GM23338 (cell line): ENCODE measurements around the gene ENPEP. TPM values are rescaled to one million over a fixed set of nuclear protein-coding genes. Genes with fewer than 3 reads are reported as not detected.
A peak's percentile ranks its signal among the peaks of the same experiment; 100 is the strongest.

ENCODE experiments used
- ATAC-seq: fragments of 200-7000 bp; cut with Tn5 transposase; 3 replicates; pipeline ENCODE4 v1.9.1; 2020
- DNase-seq: peaks from one replicate; pipeline ENCODE4 v3.0.0-alpha.2; 2015; ENCODE audit warnings: low spot score
- H2AFZ ChIP-seq: fragments of 200-600 bp; sonication (generic); 2 replicates; pipeline ENCODE4 v1.8.0; 2016; ENCODE audit warnings: antibody characterized with exemption, mild to moderate bottlenecking, moderate library complexity
- H3F3A ChIP-seq: fragments of 200-600 bp; sonication (generic); replicated peaks from 2 replicates; pipeline ENCODE4 v1.8.0; 2017; ENCODE audit warnings: antibody characterized with exemption, mixed run types, low read depth
- H3K27ac ChIP-seq: fragments of 200-600 bp; sonication (generic); 2 replicates; pipeline ENCODE4 v1.6.1; 2016; ENCODE audit warnings: low read depth
- H3K27me3 ChIP-seq: fragments of 200-600 bp; sonication (generic); 2 replicates; pipeline ENCODE4 v1.8.0; 2016; ENCODE audit warnings: mild to moderate bottlenecking, mixed run types, moderate library complexity; ENCODE audit not compliant: insufficient read depth
- H3K36me3 ChIP-seq: fragments of 200-600 bp; sonication (generic); 2 replicates; pipeline ENCODE4 v1.8.0; 2016; ENCODE audit warnings: mild to moderate bottlenecking; ENCODE audit not compliant: insufficient read depth
- H3K4me1 ChIP-seq: fragments of 200-600 bp; sonication (generic); 2 replicates; pipeline ENCODE4 v1.8.0; 2016; ENCODE audit warnings: mild to moderate bottlenecking, moderate library complexity; ENCODE audit not compliant: insufficient read depth
- H3K4me2 ChIP-seq: fragments of 200-600 bp; sonication (generic); 2 replicates; pipeline ENCODE4 v1.7.1; 2017; ENCODE audit warnings: mixed run types
- H3K4me3 ChIP-seq: fragments of 200-600 bp; sonication (generic); 2 replicates; pipeline ENCODE4 v1.6.1; 2016; ENCODE audit warnings: mixed run types
- H3K79me2 ChIP-seq: fragments of 200-600 bp; sonication (generic); replicated peaks from 2 replicates; pipeline ENCODE4 v1.8.0; 2017; ENCODE audit warnings: mild to moderate bottlenecking; ENCODE audit not compliant: insufficient read depth
- H3K9me2 ChIP-seq: fragments of 200-600 bp; sonication (generic); 2 replicates; pipeline ENCODE4 v1.8.0; 2017; ENCODE audit not compliant: insufficient read depth
- H4K20me1 ChIP-seq: fragments of 200-600 bp; sonication (generic); replicated peaks from 2 replicates; pipeline ENCODE4 v1.8.0; 2017; ENCODE audit warnings: mild to moderate bottlenecking; ENCODE audit not compliant: insufficient read depth
- H3K27ac Mint-ChIP-seq: 2 replicates; pipeline ENCODE4 v1.8.0; 2020; ENCODE audit warnings: inconsistent platforms, mild to moderate bottlenecking, moderate library complexity, mixed read lengths
- H3K27me3 Mint-ChIP-seq: 3 replicates; pipeline ENCODE4 v1.8.0; 2022; ENCODE audit warnings: low read depth, mild to moderate bottlenecking, moderate library complexity, mixed read lengths, inconsistent platforms; ENCODE audit not compliant: insufficient read depth, poor library complexity
- H3K36me3 Mint-ChIP-seq: 3 replicates; pipeline ENCODE4 v1.8.0; 2021; ENCODE audit warnings: low read depth, mild to moderate bottlenecking, inconsistent platforms, moderate library complexity, mixed read lengths
- H3K4me1 Mint-ChIP-seq: 3 replicates; pipeline ENCODE4 v1.8.0; 2020; ENCODE audit warnings: mild to moderate bottlenecking, inconsistent platforms, mixed read lengths
- H3K4me3 Mint-ChIP-seq: 3 replicates; pipeline ENCODE4 v1.8.0; 2021; ENCODE audit warnings: moderate library complexity, mild to moderate bottlenecking, inconsistent platforms, mixed read lengths
- H3K9me3 Mint-ChIP-seq: 3 replicates; pipeline ENCODE4 v1.8.0; 2020; ENCODE audit warnings: moderate library complexity, mild to moderate bottlenecking, inconsistent platforms, mixed read lengths
- CREB1 ChIP-seq: fragments of 250-450 bp; sonication (Bioruptor Pico); IDR thresholded peaks from 2 replicates; pipeline ENCODE4 v1.5.0; 2020; ENCODE audit warnings: low read depth, mild to moderate bottlenecking, moderate library complexity
- CTCF ChIP-seq, 2 experiments: fragments of 200-600 bp in 1 of 2; sonication (generic) in 1 of 2; conservative IDR thresholded peaks; 2 replicates each; pipeline versions ENCODE4 v1.5.1 to v1.6.1; 2016 to 2017; ENCODE audit warnings: antibody characterized with exemption in 2 of 2, low read depth in 2 of 2, mild to moderate bottlenecking in 2 of 2, moderate library complexity in 1 of 2
- ETS1 ChIP-seq: IDR thresholded peaks from 2 replicates; pipeline ENCODE4 v1.6.1; 2016; ENCODE audit warnings: antibody characterized with exemption
- EZH2 ChIP-seq: fragments of 200-600 bp; sonication (generic); IDR thresholded peaks from one replicate; pipeline ENCODE4 v1.8.0; 2017; ENCODE audit warnings: antibody characterized with exemption, mild to moderate bottlenecking, low read depth; ENCODE audit not compliant: unreplicated experiment
- EZH2phosphoT487 ChIP-seq: fragments of 200-600 bp; sonication (generic); IDR thresholded peaks from one replicate; pipeline ENCODE4 v1.8.1; 2018; ENCODE audit warnings: antibody characterized with exemption; ENCODE audit not compliant: unreplicated experiment
- JUNB ChIP-seq: IDR thresholded peaks from one replicate; pipeline ENCODE4 v1.6.1; 2016; ENCODE audit warnings: antibody characterized with exemption; ENCODE audit not compliant: unreplicated experiment
- NANOG ChIP-seq: IDR thresholded peaks from 2 replicates; pipeline ENCODE4 v1.6.1; 2016; ENCODE audit warnings: antibody characterized with exemption, borderline replicate concordance
- POLR2AphosphoS5 ChIP-seq: IDR thresholded peaks from 2 replicates; pipeline ENCODE4 v1.6.1; 2016; ENCODE audit warnings: antibody characterized with exemption, low read depth
- REST ChIP-seq: IDR thresholded peaks from one replicate; pipeline ENCODE4 v1.6.1; 2018; ENCODE audit warnings: antibody characterized with exemption; ENCODE audit not compliant: unreplicated experiment
- STAT1 ChIP-seq: IDR thresholded peaks from one replicate; pipeline ENCODE4 v1.6.1; 2016; ENCODE audit warnings: antibody characterized with exemption; ENCODE audit not compliant: unreplicated experiment
- ZNF114 ChIP-seq: fragments of 250-450 bp; sonication (Bioruptor Pico); IDR thresholded peaks from 2 replicates; pipeline ENCODE4 v1.5.0; 2020; ENCODE audit warnings: mild to moderate bottlenecking, moderate library complexity
- ZNF331 ChIP-seq: fragments of 250-450 bp; sonication (Bioruptor Pico); IDR thresholded peaks from 2 replicates; pipeline ENCODE4 v1.5.0; 2020; ENCODE audit warnings: low read depth, mild to moderate bottlenecking, moderate library complexity
- ZNF462 ChIP-seq: fragments of 250-450 bp; sonication (Bioruptor Pico); IDR thresholded peaks from 2 replicates; pipeline ENCODE4 v1.5.0; 2020; ENCODE audit warnings: mild to moderate bottlenecking, moderate library complexity
- polyA plus RNA-seq: library from polyadenylated mRNA; unstranded; fragments of >200 nt; fragmentation: Nextera tagmentation; extraction: Ambion mirVana; gene quantifications from 2 replicates; pipeline ENCODE4 v1.2.1, GENCODE V29; 2016
- total RNA-seq: library from RNA; depleted of rRNA; stranded (reverse); fragments of >200 nt; shearing (Covaris generic); gene quantifications from 2 replicates; pipeline ENCODE4 v1.2.3, GENCODE V29; 2014

The ENPEP gene
- total and polyA plus RNA-seq, 2 experiments from 2014 or later, result 0.79 to 1.5 TPM

- Histone ChIP-seq H3F3A (no peaks in the 10 kb centered on the region), H2AFZ (no peak overlapping the region), H3K9me2 (no peaks in the 10 kb centered on the region), H3K36me3 (no peaks in the 10 kb centered on the region), H3K4me3 (no peak overlapping the region), H3K4me2 (no peak overlapping the region), H3K27ac (no peak overlapping the region), H3K27me3 (no peaks in the 10 kb centered on the region), H3K4me1 (peaks cover 7% of the 10 kb centered on the region; the same call in 1 of the 2 replicates), H4K20me1 (no peaks in the 10 kb centered on the region), H3K79me2 (no peaks in the 10 kb centered on the region)
- Mint-ChIP-seq H3K4me3 (no peak overlapping the region), H3K36me3 (no peaks in the 10 kb centered on the region), H3K9me3 (no peaks in the 10 kb centered on the region), H3K27me3 (no peaks in the 10 kb centered on the region), H3K27ac (no peak overlapping the region), H3K4me1 (peaks cover 12% of the 10 kb centered on the region)
- no peak for ATAC-seq
- no peak for TF ChIP-seq EZH2
- TF ChIP-seq EZH2phosphoT487, result no peak
- no peak for TF ChIP-seq STAT1
- TF ChIP-seq ZNF331 (CRISPR knock-in tag), result no peak
- no peak for TF ChIP-seq JUNB
- TF ChIP-seq CTCF (conservative IDR thresholded peaks at IDR 0.05; ENCODE audit: low read depth in 2 of 2), result no peak
- TF ChIP-seq ZNF114, result no peak
- TF ChIP-seq ZNF462, result no peak
- no peak for TF ChIP-seq CREB1
- TF ChIP-seq POLR2AphosphoS5, result no peak
- no peak for TF ChIP-seq ETS1
- no peak for TF ChIP-seq NANOG
- TF ChIP-seq REST, result no peak
- DNase-seq, result peak; percentile 41
Observed at GRCh38 chr4:110480746-110481271, 4.9 kb downstream of the ENPEP start.
